Measurements from ENCODE around the gene RAI2.

DNA sequence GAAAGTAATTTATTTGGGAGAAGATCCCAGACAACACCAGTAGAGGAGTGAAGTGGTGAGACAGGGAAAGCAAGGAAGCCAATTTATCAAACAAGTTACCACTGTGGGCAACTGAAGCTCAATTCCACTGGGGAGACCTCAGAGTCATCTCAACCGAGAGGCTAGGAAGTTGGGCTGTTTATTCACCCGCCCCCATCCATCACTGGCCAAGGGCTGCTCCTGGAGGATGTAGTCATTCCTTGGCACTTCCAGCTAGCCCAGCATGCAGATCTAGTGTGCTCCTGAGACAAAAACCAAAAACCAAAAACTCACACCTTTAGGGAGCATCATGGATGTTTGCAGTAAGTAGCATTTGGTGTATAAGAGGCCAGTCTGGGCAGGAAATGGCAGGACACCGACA lies 47.0 kb downstream of the RAI2 start:
- TF ChIP-seq, protein P1, sequence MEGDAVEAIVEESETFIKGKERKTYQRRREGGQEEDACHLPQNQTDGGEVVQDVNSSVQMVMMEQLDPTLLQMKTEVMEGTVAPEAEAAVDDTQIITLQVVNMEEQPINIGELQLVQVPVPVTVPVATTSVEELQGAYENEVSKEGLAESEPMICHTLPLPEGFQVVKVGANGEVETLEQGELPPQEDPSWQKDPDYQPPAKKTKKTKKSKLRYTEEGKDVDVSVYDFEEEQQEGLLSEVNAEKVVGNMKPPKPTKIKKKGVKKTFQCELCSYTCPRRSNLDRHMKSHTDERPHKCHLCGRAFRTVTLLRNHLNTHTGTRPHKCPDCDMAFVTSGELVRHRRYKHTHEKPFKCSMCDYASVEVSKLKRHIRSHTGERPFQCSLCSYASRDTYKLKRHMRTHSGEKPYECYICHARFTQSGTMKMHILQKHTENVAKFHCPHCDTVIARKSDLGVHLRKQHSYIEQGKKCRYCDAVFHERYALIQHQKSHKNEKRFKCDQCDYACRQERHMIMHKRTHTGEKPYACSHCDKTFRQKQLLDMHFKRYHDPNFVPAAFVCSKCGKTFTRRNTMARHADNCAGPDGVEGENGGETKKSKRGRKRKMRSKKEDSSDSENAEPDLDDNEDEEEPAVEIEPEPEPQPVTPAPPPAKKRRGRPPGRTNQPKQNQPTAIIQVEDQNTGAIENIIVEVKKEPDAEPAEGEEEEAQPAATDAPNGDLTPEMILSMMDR (IDR thresholded peaks at IDR 0.05; ENCODE audit: poor library complexity): no peak
- TF ChIP-seq EZH2phosphoT487 (IDR thresholded peaks at IDR 0.05; ENCODE audit: low read depth, severe bottlenecking, unreplicated experiment): no peak

All from hepatocyte (in vitro differentiated cells).